ENCODE measurements around the gene KRTAP6-1. TPM values are rescaled to one million over a fixed set of nuclear protein-coding genes. Genes with fewer than 3 reads are reported as not detected.

Gene KRTAP6-1
- total and polyA plus RNA-seq, 12 donors: not detected

- ATAC-seq (no peak), DNase-seq (no peak)
- Histone ChIP-seq H3K4me1 (no peaks in the 10 kb centered on the region), H3K27me3 (no peaks in the 10 kb centered on the region), H3K4me3 (no peak overlapping the region), H3K9me3 (no peaks in the 10 kb centered on the region), H3K36me3 (no peaks in the 10 kb centered on the region), H3K27ac (no peak overlapping the region)
- WGBS, 2 donors: 77 to 86% methylated on average over 2 of the region's 2 CpGs
- intact Hi-C loops (cut with DNase I): loop anchor here in 1 of 10 donors (10.0 kb wide), 1 partner anchor 59 kb away; the partner anchor contains the start of gene KRTAP19-5
- TF ChIP-seq CTCF (IDR thresholded peaks at IDR 0.05): no peak
Measured at GRCh38 chr21:30563630-30564029, 50.1 kb downstream of the KRTAP6-1 start.

Other genes with a start within 250 kb of the KRTAP6-1 start
- gene KRTAP13-2, start 241.7 kb downstream of the KRTAP6-1 start, total RNA-seq: not detected
- not detected for gene KRTAP13-2, start 241.7 kb downstream of the KRTAP6-1 start, polyA plus RNA-seq
- gene KRTAP13-1, start 217.9 kb downstream of the KRTAP6-1 start, total RNA-seq: not detected
- not detected for gene KRTAP13-1, start 217.9 kb downstream of the KRTAP6-1 start, polyA plus RNA-seq
- not detected for gene KRTAP13-3, start 188.0 kb downstream of the KRTAP6-1 start, total RNA-seq
- not detected for gene KRTAP13-3, start 188.0 kb downstream of the KRTAP6-1 start, polyA plus RNA-seq
- gene KRTAP13-4, start 183.7 kb downstream of the KRTAP6-1 start, total RNA-seq: not detected
- gene KRTAP13-4, start 183.7 kb downstream of the KRTAP6-1 start, polyA plus RNA-seq: not detected
- gene KRTAP15-1, start 173.7 kb downstream of the KRTAP6-1 start, total RNA-seq: not detected
- gene KRTAP15-1, start 173.7 kb downstream of the KRTAP6-1 start, polyA plus RNA-seq: not detected
- not detected for gene KRTAP19-1, start 133.6 kb downstream of the KRTAP6-1 start, total RNA-seq
- not detected for gene KRTAP19-1, start 133.6 kb downstream of the KRTAP6-1 start, polyA plus RNA-seq
- gene KRTAP19-2, start 126.5 kb downstream of the KRTAP6-1 start, total RNA-seq: not detected
- not detected for gene KRTAP19-2, start 126.5 kb downstream of the KRTAP6-1 start, polyA plus RNA-seq
- not detected for gene KRTAP19-3, start 121.9 kb downstream of the KRTAP6-1 start, total RNA-seq
- not detected for gene KRTAP19-3, start 121.9 kb downstream of the KRTAP6-1 start, polyA plus RNA-seq
- gene KRTAP19-4, start 116.8 kb downstream of the KRTAP6-1 start, total RNA-seq: not detected
- gene KRTAP19-4, start 116.8 kb downstream of the KRTAP6-1 start, polyA plus RNA-seq: not detected
- not detected for gene KRTAP19-5, start 111.8 kb downstream of the KRTAP6-1 start, total RNA-seq
- gene KRTAP19-5, start 111.8 kb downstream of the KRTAP6-1 start, polyA plus RNA-seq: not detected
- not detected for gene KRTAP19-6, start 72.1 kb downstream of the KRTAP6-1 start, total RNA-seq
- not detected for gene KRTAP19-6, start 72.1 kb downstream of the KRTAP6-1 start, polyA plus RNA-seq
- not detected for gene KRTAP19-7, start 52.6 kb downstream of the KRTAP6-1 start, total RNA-seq
- not detected for gene KRTAP19-7, start 52.6 kb downstream of the KRTAP6-1 start, polyA plus RNA-seq
- gene KRTAP22-2, start 23.5 kb downstream of the KRTAP6-1 start, total RNA-seq: not detected
- not detected for gene KRTAP22-2, start 23.5 kb downstream of the KRTAP6-1 start, polyA plus RNA-seq
- not detected for gene KRTAP6-3, start 21.5 kb downstream of the KRTAP6-1 start, total RNA-seq
- not detected for gene KRTAP6-3, start 21.5 kb downstream of the KRTAP6-1 start, polyA plus RNA-seq
- not detected for gene KRTAP6-2, start 15.0 kb downstream of the KRTAP6-1 start, total RNA-seq
- not detected for gene KRTAP6-2, start 15.0 kb downstream of the KRTAP6-1 start, polyA plus RNA-seq
- gene KRTAP22-1, start 12.8 kb downstream of the KRTAP6-1 start, total RNA-seq: not detected
- gene KRTAP22-1, start 12.8 kb downstream of the KRTAP6-1 start, polyA plus RNA-seq: not detected
- gene KRTAP20-1, start 2.5 kb upstream of the KRTAP6-1 start, total RNA-seq: not detected
- not detected for gene KRTAP20-1, start 2.5 kb upstream of the KRTAP6-1 start, polyA plus RNA-seq
- not detected for gene KRTAP20-4, start 6.7 kb upstream of the KRTAP6-1 start, total RNA-seq
- not detected for gene KRTAP20-4, start 6.7 kb upstream of the KRTAP6-1 start, polyA plus RNA-seq
- not detected for gene KRTAP20-2, start 21.3 kb upstream of the KRTAP6-1 start, total RNA-seq
- not detected for gene KRTAP20-2, start 21.3 kb upstream of the KRTAP6-1 start, polyA plus RNA-seq
- gene KRTAP20-3, start 28.9 kb upstream of the KRTAP6-1 start, total RNA-seq: not detected
- not detected for gene KRTAP20-3, start 28.9 kb upstream of the KRTAP6-1 start, polyA plus RNA-seq
- not detected for gene KRTAP21-3, start 104.8 kb upstream of the KRTAP6-1 start, total RNA-seq
- gene KRTAP21-3, start 104.8 kb upstream of the KRTAP6-1 start, polyA plus RNA-seq: not detected
- not detected for gene KRTAP21-2, start 133.3 kb upstream of the KRTAP6-1 start, total RNA-seq
- gene KRTAP21-2, start 133.3 kb upstream of the KRTAP6-1 start, polyA plus RNA-seq: not detected
- not detected for gene KRTAP21-1, start 141.5 kb upstream of the KRTAP6-1 start, total RNA-seq
- not detected for gene KRTAP21-1, start 141.5 kb upstream of the KRTAP6-1 start, polyA plus RNA-seq
- not detected for gene KRTAP8-1, start 199.3 kb upstream of the KRTAP6-1 start, total RNA-seq
- gene KRTAP8-1, start 199.3 kb upstream of the KRTAP6-1 start, polyA plus RNA-seq: not detected
- gene KRTAP7-1, start 215.8 kb upstream of the KRTAP6-1 start, total RNA-seq: not detected
- not detected for gene KRTAP7-1, start 215.8 kb upstream of the KRTAP6-1 start, polyA plus RNA-seq

Measured in heart right ventricle (tissue), 16 donors.